Measurements from ENCODE around the gene AZU1.

AZU1 gene

DNA sequence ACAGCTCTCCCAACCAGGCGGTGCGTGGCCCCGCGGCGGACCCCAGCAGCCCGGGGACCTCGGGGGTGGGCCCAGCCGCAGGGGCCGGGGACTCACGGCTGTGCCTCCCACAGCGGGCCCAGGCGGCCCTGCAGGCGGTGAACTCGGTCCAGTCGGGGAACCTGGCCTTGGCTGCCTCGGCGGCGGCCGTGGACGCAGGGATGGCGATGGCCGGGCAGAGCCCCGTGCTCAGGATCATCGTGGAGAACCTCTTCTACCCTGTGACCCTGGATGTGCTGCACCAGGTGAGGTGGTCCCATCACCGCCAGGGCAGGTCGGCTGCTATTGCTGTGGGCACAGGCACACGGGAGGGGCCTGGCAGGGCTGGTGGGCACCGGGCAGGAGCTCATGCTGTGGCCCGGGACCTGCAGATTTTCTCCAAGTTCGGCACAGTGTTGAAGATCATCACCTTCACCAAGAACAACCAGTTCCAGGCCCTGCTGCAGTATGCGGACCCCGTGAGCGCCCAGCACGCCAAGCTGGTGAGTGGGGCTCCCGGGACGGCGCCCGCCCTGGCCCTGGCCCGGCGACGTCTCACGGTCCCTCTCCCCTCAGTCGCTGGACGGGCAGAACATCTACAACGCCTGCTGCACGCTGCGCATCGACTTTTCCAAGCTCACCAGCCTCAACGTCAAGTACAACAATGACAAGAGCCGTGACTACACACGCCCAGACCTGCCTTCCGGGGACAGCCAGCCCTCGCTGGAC lies 23.0 kb upstream of the AZU1 start:
- H4K20me1 ChIP-seq (ENCODE audit: insufficient read depth, low read length, poor library complexity, severe bottlenecking) = peaks cover 100% of the 10 kb centered on the region
- no peaks in the 10 kb centered on the region for H3K9me2 ChIP-seq (replicated peaks; ENCODE audit: low read depth, low read length)
- H3K9me3 ChIP-seq (ENCODE audit: insufficient read depth, low read depth, low read length) = no peaks in the 10 kb centered on the region
- H3K4me1 ChIP-seq (ENCODE audit: insufficient read depth, low read length, poor library complexity, severe bottlenecking) = peaks cover 21% of the 10 kb centered on the region
- no peak overlapping the region for H3K4me3 ChIP-seq (ENCODE audit: low read length, poor library complexity, severe bottlenecking)
- H3K36me3 ChIP-seq (ENCODE audit: insufficient read depth, low read length) = peaks cover 96% of the 10 kb centered on the region
- H3K27me3 ChIP-seq (ENCODE audit: insufficient read depth, low read length, poor library complexity, severe bottlenecking) = no peaks in the 10 kb centered on the region
- H3K79me2 ChIP-seq (ENCODE audit: insufficient read depth, low read length) = peaks cover 97% of the 10 kb centered on the region
- TF ChIP-seq, protein P1, sequence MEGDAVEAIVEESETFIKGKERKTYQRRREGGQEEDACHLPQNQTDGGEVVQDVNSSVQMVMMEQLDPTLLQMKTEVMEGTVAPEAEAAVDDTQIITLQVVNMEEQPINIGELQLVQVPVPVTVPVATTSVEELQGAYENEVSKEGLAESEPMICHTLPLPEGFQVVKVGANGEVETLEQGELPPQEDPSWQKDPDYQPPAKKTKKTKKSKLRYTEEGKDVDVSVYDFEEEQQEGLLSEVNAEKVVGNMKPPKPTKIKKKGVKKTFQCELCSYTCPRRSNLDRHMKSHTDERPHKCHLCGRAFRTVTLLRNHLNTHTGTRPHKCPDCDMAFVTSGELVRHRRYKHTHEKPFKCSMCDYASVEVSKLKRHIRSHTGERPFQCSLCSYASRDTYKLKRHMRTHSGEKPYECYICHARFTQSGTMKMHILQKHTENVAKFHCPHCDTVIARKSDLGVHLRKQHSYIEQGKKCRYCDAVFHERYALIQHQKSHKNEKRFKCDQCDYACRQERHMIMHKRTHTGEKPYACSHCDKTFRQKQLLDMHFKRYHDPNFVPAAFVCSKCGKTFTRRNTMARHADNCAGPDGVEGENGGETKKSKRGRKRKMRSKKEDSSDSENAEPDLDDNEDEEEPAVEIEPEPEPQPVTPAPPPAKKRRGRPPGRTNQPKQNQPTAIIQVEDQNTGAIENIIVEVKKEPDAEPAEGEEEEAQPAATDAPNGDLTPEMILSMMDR (conservative IDR thresholded peaks at IDR 0.05; ENCODE audit: low read length) = no peak
- TF ChIP-seq EZH2phosphoT487 (IDR thresholded peaks at IDR 0.05; ENCODE audit: borderline replicate concordance) = no peak
- H2AFZ ChIP-seq (ENCODE audit: low read length) = no peak overlapping the region
- H3K9ac ChIP-seq (ENCODE audit: low read depth, low read length, poor library complexity, severe bottlenecking) = no peak overlapping the region
- no peaks in the 10 kb centered on the region for H3F3A ChIP-seq (ENCODE audit: low read depth)
- H3K4me2 ChIP-seq (ENCODE audit: low read depth, low read length, poor library complexity, severe bottlenecking) = no peak overlapping the region

DNA sequence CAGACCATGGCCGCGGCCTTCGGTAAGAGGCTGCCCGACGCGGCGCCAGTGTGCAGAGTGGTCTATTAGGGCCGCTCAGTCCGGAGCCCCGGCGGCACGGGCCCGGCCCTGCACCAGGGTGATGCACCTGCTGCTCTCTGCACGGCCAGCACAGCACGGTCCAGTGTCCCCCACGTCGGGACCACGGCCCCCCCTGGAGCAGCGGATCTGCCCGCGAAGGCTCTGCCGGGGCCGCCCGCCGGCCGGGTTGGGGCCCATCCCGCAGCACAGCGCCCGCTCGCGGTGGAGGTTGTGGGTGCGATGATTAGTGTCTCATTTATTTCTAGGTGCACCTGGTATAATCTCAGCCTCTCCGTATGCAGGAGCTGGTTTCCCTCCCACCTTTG lies 22.5 kb upstream of the AZU1 start:
- H2AFZ ChIP-seq (ENCODE audit: low read length) = no peak overlapping the region
- H3K4me1 ChIP-seq (ENCODE audit: insufficient read depth, low read length, poor library complexity, severe bottlenecking) = peaks cover 19% of the 10 kb centered on the region
- peaks cover 99% of the 10 kb centered on the region for H3K36me3 ChIP-seq (ENCODE audit: insufficient read depth, low read length)
- H3K9ac ChIP-seq (ENCODE audit: low read depth, low read length, poor library complexity, severe bottlenecking) = no peak overlapping the region
- H3K27me3 ChIP-seq (ENCODE audit: insufficient read depth, low read length, poor library complexity, severe bottlenecking) = no peaks in the 10 kb centered on the region
- peaks cover 95% of the 10 kb centered on the region for H4K20me1 ChIP-seq (ENCODE audit: insufficient read depth, low read length, poor library complexity, severe bottlenecking)
- no peaks in the 10 kb centered on the region for H3K9me3 ChIP-seq (ENCODE audit: insufficient read depth, low read depth, low read length)
- 0 out of 2 replicates have a peak, but pooled peaks cover 1% of the 10 kb centered on the region for H3F3A ChIP-seq (ENCODE audit: low read depth)
- no peak overlapping the region for H3K4me2 ChIP-seq (ENCODE audit: low read depth, low read length, poor library complexity, severe bottlenecking)
- no peak for TF ChIP-seq EZH2phosphoT487 (IDR thresholded peaks at IDR 0.05; ENCODE audit: borderline replicate concordance)
- TF ChIP-seq, protein P1 (conservative IDR thresholded peaks at IDR 0.05; ENCODE audit: low read length) = no peak
- peaks cover 91% of the 10 kb centered on the region for H3K79me2 ChIP-seq (ENCODE audit: insufficient read depth, low read length)
- H3K4me3 ChIP-seq (ENCODE audit: low read length, poor library complexity, severe bottlenecking) = no peak overlapping the region
- H3K9me2 ChIP-seq (replicated peaks; ENCODE audit: low read depth, low read length) = no peaks in the 10 kb centered on the region

DNA sequence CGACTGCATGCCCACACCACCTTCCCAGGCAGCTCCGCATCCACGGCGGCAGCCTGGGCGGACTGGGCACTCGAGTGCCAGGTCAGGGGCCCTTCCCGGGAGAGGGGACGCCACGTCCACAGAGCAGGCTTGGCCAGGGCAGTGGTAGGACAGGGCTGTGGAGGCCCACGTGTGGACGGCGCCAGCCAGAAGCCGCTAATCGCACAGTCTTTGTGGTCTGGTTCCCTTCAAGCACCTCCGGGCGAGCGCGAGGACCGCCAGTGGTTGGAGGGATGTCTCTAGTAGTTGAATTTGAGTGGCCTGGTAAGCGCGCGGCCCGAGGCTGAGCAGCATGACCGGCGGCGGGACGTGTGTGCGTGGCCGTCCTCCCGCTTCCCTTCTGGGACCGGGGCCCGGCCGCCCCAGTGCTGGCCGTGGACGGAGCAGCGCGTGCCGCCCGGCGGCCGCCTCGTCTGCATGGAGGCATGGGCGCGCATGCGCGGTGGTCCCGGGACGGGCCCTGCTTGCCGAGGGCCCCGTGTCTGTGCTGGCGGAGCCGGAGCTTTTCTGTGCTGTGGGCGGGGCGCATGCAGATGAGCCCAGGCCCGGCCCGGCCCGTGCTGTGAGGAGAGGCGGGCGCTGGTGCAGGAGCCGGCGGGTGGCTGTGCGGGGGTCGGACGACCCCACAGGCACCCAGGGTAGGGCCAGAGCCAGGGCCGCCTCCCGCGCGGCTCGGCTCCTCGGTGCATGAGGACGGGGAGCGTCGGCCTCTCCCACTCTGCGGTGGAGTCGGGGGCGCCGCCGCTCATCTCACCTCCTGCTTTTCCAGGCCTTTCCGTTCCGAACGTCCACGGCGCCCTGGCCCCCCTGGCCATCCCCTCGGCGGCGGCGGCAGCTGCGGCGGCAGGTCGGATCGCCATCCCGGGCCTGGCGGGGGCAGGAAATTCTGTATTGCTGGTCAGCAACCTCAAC lies 21.8 kb upstream of the AZU1 start:
- H2AFZ ChIP-seq (ENCODE audit: low read length) = no peak overlapping the region
- H3K9me3 ChIP-seq (ENCODE audit: insufficient read depth, low read depth, low read length) = no peaks in the 10 kb centered on the region
- peaks cover 84% of the 10 kb centered on the region for H3K79me2 ChIP-seq (ENCODE audit: insufficient read depth, low read length)
- no peak overlapping the region for H3K9ac ChIP-seq (ENCODE audit: low read depth, low read length, poor library complexity, severe bottlenecking)
- peaks cover 13% of the 10 kb centered on the region for H3K4me1 ChIP-seq (ENCODE audit: insufficient read depth, low read length, poor library complexity, severe bottlenecking)
- no peak for TF ChIP-seq EZH2phosphoT487 (IDR thresholded peaks at IDR 0.05; ENCODE audit: borderline replicate concordance)
- TF ChIP-seq, protein P1 (conservative IDR thresholded peaks at IDR 0.05; ENCODE audit: low read length) = no peak
- peaks cover 95% of the 10 kb centered on the region for H4K20me1 ChIP-seq (ENCODE audit: insufficient read depth, low read length, poor library complexity, severe bottlenecking)
- no peaks in the 10 kb centered on the region for H3K27me3 ChIP-seq (ENCODE audit: insufficient read depth, low read length, poor library complexity, severe bottlenecking)
- no peaks in the 10 kb centered on the region for H3K9me2 ChIP-seq (replicated peaks; ENCODE audit: low read depth, low read length)
- H3F3A ChIP-seq (ENCODE audit: low read depth) = peaks cover 7% of the 10 kb centered on the region; the same call in 1 of the 2 replicates
- no peak overlapping the region for H3K4me2 ChIP-seq (ENCODE audit: low read depth, low read length, poor library complexity, severe bottlenecking)
- H3K36me3 ChIP-seq (ENCODE audit: insufficient read depth, low read length) = peaks cover 100% of the 10 kb centered on the region; the same call in 1 of the 2 replicates
- H3K4me3 ChIP-seq (ENCODE audit: low read length, poor library complexity, severe bottlenecking) = no peak overlapping the region

Measured in Loucy (cell line).